HG03060 (cell line): ENCODE data around the gene ARHGEF6.

ENCODE experiments used
- ATAC-seq: cut with Tn5 transposase; IDR thresholded peaks from one replicate; pipeline ENCODE4 v1.9.1; 2021; ENCODE audit warnings: low read depth, moderate number of reproducible peaks; ENCODE audit not compliant: unreplicated experiment

Gene ARHGEF6

DNA sequence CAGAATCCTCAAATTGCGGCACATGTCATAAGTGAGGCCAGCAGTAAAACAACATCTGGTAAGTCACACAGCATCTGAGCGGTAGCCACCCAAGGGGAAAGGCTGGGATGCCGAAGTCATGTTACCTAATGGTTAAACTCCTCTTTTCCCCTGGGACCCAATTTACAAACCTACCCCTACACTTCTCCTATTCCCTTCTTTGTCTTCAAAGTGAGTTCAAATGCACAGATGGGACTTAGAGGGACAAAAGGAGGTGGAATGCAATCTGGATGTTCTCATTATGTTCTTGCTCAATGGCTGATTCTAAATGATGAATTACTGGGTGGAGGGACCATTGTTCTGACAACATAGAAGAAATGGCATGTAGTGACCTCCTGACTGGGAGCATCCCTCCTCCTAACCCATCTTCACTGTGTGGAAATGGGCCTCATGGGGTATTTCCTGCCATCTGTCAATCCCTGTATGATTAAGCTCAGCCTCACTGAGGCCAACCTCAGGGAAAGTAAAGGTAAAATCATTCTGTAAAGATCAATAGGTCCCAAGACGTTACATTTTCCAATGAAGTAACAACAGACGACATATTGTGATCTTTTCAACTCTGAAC lies 124.3 kb downstream of the ARHGEF6 start:
- ATAC-seq: no peak

DNA sequence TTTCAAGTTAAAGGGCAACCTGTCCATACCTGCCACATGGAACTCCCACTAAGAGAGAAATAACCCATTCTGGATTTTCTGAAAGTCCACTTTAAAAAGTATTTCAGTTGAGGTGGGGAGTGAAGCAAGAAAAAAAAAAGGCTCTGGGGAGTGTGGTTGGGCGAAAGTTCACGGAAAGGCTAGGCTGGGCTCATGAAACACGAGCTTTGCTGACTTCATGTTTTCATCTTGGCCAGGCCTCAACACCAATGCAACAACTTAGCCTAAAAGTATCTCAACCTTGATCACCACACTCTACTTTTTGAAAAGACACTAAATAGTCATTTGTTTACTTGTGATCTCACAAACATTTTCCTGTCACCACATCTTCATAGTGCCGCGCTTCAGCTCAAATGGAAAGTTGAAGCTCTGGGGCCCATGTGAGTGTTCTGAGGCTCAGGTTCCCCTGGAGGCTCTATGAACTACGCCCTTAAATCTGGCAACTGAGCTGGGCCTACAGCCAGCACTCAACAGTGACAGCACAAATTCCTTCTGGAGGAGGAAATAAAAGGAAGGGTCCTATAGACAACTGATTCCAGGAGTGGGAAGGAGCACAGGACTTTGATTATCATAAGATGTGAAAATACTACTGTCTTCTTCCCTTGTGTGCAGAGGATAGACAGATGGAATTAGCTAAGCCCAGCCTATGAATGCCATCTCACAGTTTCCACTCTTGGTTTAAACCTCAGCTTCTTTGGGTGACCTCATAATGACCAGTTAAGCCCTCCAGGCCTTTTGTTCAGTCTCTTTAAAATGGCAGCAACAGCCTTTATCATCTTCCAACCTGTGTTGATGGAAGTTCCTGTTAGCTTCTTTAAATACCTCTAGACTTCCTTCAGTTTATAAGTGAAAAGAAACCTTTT lies 127.7 kb downstream of the ARHGEF6 start:
- ATAC-seq: no peak

DNA sequence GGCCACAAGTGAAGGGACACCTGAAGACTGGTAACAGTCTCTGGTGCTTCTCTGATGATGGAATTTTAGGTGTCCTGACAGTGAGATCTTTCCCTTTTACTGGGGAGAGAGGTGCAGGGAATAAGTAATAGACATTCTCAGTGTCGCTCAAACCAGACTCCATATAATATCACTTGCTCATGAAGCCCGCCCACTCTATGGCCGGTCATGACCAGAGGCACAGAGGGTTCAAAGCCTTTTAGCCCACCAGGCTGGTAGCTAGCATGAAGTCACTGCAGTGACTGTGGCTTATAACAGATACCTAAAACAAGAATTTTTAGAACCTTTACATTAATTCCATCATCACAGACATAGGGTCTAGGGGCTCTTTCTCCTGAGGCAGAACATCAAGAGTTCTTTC lies 129.9 kb downstream of the ARHGEF6 start:
- no peak for ATAC-seq

DNA sequence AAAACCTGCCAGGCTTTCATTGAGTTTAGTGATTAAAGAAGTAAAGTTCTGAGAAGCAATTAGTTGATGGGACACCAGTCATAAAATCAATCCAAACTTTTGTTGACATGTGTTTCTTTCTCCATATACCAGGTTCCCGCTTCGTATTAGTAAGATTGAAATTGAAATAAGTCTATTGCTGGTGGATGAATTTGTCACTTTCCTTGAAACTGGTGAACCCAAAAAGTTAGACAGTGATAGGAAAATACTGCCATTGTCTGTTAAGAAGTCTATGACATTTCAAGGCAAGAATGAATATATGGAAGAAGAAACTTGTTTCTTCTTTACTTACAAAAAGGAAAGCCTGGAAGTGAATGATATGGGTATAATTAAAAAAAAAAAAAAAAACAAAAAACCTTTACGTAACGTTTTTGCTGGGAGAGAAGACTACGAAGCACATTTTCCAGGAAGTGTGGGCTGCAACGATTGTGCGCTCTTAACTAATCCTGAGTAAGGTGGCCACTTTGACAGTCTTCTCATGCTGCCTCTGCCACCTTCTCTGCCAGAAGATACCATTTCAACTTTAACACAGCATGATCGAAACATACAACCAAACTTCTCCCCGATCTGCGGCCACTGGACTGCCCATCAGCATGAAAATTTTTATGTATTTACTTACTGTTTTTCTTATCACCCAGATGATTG lies 132.9 kb downstream of the ARHGEF6 start, which contains the start of gene CD40LG:
CD40LG (plus strand) TSS at position 482 of the 684 bp plus-strand sequence; CDS start at position 573, 91 bp downstream.
- ATAC-seq: no peak

DNA sequence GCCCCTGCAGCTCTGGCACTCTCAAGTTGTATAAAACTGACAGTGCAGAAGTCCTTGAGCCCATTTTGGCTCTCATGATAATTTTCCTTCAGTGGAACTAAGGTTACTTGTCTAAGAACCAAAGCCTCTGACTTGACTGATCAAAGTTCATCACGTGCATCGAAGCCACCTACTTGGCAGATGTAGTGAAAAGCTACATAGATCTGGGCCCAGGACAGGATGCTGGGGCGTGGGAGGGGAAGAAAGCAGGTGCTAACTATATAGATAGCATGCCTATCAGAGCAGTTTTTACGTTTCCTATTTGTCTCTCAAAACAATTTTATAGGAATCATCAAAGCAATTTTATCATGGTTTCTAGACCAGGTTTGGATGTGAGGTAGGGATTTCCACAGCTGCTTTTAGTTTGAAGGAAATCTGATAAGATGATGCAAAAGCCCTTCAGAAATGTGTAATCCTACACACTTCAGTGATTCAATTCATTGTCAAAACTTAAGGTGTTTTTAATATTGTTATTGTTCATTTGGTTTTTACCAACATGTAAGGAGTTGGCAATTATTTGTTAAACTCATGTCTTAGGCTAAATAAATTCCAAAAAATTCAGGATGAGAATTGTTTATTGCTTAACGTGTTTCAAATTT lies 134.0 kb downstream of the ARHGEF6 start:
- no peak for ATAC-seq

DNA sequence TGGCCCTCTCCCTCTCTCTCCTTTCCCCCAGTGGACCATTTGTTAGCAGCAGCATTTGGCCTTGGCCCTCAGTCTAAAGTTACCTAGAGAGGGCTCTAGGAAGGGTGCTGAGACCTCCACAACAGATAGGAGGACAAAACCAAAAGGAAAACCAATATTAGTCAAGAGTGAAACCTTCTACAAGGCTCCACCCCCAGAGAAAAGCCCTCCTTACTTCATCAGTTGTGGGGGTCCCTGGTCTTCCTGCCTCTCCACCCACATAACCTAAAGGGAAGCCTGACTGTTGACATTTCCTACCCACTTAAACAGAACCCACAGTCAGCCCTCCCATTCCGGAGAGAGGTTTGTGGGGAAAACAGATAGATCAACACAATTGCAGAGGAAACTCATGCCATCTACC lies 137.5 kb downstream of the ARHGEF6 start:
- ATAC-seq: no peak

DNA sequence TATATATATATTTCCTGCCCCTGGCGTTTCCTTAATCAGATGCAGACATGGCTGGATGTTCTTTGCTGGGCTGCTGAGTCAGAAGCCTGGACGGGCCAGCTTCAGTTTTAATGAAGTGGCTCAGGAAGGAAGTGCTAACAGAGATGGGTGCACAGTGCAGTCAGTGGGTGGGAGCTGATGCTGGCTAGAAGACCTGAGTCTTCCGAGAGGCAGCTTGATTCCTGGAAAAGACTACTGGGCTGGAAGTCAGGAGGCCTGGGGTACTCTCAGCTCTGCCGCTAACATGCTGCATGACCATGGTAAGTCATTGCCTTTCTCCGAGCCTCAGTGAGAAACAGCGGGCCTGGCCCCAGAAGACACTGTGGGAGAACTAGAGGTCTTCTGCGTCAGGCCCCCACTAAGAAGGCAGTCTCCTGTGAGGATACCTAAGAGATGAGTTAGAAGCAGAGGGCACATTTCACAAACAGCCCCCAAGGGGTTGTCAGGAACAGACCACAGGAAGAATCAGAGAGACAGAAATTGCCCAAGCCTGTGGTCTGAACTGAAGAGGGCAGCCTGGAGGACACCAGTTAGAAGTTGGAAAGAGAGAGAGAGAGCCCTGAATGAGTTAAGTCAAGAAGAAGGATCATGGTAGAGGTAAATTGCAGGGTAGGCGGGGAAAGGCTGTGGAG lies 141.1 kb downstream of the ARHGEF6 start:
- ATAC-seq: no peak

DNA sequence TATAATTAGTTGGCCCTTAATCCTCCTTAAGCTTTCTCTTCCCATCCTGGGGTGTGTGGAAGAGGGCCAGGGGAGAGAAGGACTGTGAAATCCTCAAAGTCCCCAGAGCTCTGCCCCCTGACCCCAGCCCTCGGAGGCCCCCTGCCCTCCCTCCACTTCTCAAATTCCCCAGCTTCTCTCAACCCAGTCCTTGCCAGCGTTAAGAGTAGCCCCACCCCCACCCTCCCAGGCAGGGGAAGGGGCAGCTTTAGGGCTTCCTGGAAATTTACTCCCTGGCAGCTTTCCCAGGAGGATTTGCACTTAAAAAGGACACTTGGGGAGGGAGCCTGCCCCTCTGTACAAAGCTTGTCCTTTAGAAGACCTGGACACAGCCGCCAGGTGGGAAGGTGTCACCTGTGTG lies 144.6 kb downstream of the ARHGEF6 start:
- no peak for ATAC-seq

DNA sequence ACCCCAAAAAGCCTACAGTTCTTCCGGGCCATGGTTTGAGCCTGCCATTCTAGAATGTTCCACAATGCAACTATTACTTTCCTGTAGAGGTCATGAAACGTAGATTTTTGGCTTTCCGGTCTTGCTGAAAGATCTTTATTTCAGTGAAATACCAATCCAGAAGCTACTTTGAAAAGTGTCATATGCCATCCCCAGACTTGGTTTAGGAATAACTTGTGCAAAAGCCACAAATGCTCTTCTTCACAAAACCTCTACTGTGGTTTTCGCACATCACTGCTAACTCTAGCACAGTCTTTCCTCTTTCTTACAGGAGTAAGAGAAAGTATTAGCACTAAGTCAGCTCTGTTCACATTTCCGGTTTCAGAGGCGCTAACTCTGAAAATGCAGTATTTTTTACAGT lies 145.5 kb downstream of the ARHGEF6 start:
- ATAC-seq: no peak

DNA sequence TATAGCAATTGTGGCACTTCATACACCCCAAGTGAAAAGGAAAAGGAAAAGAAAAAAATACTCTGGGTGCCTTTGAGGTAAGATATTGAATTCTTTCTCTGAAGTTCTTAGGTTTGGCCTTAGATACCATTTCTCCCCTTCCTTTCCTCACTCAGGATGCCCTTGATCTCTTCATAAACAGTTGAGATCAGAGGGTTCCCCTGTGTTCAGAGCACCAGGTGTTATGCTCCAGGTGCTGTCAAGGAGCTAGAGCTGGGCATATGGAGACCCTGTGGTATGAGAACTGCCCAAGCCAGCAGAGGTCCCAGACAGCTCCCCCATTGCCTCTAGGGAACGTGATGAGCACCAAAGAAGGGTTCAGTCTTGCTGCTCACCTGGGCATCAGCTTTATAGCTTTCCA lies 149.9 kb downstream of the ARHGEF6 start:
- no peak for ATAC-seq

DNA sequence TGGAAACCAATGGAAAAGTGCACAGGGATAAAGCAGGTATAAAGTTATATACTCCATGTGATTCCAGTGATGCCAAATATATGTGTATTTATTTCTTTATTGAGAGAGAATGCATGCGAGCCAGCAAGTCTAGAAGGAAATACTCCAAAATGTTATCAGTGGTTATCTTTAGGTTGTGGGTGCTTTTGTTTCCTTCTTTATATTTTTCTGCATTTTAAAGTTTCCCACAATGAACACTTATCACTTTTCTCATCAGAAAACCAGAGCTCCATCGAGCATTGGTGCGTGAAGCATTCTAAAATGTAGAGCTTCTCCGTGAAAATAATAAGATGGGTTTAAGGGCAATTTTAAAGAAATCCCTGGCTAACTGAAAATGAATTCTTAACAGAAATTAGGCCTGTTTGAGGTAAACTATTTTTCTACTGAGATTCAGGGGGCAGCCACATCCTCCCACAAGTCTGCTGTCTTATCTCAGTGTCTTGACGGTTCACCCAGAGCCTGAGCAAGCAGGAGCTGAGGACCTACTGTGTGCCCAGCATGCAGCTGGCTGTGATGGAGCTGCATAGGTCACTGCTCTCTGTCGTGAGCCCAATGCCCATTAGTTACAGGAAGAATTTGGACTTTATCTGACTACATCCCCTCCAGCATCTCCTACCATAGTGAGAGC lies 151.5 kb downstream of the ARHGEF6 start:
- ATAC-seq: no peak

DNA sequence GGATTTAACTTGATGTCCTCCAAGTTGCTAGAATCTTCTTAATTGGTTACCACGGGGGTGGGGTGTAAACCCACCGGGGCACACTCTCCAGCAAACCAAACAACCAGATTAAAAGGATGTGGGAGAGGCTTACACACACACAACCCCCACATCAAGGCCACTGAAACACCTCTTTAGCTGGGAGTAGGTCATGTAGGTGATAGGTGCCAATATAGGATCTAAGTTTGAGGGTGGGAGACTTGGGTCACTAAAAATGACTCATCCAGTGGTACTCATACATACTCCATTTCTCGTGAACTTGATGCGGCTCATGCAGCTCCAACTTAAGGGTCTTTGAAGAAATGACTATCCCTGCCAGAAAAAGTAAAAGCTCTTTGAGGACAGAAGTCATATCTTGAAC lies 153.3 kb downstream of the ARHGEF6 start:
- no peak for ATAC-seq

DNA sequence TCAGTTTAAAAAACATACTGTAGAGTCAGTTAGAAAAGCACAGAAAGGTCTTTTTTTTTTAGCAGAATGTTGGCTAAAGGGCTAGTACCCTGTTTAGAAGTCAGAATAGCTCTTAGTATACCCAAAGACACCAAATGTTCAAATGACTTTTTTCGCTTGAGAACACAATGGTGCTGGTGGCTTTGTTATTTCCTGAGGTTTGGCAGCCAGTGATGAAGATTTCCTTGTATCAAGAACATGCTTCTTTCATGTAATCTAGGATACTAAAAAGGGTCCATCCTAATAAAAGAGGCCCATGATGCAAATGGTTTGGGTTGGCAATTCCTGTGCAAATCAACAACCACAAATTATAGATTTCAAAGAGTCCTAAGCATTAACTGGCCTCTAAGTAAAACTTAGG lies 153.8 kb downstream of the ARHGEF6 start:
- no peak for ATAC-seq

DNA sequence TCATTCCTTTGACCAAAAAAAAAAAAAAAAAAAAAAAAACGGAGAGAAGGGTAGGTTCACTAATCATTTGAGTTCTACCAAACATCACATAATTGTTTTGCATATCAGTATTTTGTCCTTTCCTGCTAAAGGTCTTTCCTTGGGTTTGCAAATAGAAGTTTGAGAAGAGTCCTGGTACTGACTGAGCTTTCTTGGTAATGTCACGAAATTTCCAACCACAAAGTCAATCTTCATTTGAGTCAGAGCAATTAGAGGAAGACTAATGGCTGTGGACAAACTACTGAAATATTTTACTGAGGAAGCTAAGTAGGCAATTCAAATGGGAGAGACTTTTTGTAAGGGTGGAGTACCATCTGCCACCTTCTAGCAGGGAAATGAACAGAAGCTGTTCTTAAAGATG lies 154.5 kb downstream of the ARHGEF6 start:
- no peak for ATAC-seq

DNA sequence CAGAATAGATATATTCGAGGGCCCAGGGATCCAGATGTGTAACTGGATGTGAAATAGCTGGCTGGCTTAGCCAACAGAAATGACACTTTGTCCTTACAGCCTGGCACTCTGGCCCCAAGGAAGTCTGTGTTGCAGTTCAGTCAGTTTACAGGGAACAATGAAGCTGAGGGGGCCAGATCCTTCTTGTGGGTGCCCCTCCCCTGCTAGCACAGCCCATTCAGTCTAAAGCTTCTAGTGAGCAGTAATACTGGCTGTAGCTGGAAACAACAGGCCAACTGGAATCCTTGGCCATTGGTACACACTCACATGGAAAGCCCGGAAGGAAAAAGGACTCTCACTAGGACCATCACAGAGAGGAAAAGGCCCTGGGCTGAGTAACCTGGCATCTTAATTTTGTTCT lies 155.5 kb downstream of the ARHGEF6 start:
- ATAC-seq: no peak

DNA sequence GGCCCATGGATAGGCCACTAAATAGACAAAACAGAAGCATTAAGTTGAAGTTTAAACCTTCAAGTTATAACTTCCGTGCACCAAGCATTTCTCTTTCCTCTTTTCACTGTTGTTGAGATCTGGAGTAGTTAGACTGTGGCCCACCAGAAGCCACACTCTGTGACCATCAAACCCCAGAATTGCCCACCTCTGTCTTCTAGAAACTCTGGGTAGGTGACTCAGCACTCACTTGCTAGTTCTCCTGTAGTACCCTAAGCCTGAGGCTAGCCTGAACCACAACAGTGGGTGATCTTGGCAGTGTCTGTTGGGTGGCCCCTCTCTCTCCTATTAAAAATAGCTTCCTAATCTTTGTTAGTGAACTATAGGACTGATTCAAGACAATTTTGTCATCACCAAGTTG lies 157.3 kb downstream of the ARHGEF6 start:
- ATAC-seq: no peak

DNA sequence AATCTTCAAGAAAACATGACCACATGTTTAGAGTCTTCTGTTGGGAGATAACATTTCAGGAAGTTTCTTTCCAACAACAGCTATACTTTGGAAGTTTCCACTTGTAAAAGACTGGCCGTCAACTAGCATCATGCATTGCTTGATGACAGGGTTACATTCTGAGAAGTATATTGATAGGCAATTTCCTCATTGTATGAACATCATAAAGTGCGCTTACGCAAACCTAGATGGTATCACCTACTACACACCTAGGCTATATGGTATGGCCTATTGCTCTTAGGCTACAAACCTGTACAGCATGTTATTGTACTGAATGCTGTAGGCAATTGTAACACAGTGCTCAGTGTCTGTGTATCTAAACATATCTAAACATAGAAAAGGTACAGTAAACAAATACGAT lies 158.2 kb downstream of the ARHGEF6 start:
- ATAC-seq: no peak

DNA sequence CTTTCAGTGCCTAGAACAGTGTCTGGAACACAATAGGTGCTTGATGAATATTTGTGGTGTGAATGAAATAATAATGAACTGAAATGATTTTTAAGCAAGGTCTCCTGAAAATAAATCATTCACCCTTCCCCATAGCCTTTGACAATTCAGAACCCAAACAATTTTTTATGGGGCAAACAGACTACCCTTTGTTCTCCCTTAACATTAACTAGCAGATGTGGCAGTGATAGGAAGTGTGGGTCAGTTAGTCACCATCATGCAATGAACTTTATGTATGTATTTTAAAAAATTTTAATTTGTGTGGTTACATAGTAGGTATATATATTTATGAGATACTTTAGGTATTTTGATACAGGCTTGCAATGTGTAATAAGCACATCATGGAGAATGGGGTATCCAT lies 160.0 kb downstream of the ARHGEF6 start:
- ATAC-seq: no peak

DNA sequence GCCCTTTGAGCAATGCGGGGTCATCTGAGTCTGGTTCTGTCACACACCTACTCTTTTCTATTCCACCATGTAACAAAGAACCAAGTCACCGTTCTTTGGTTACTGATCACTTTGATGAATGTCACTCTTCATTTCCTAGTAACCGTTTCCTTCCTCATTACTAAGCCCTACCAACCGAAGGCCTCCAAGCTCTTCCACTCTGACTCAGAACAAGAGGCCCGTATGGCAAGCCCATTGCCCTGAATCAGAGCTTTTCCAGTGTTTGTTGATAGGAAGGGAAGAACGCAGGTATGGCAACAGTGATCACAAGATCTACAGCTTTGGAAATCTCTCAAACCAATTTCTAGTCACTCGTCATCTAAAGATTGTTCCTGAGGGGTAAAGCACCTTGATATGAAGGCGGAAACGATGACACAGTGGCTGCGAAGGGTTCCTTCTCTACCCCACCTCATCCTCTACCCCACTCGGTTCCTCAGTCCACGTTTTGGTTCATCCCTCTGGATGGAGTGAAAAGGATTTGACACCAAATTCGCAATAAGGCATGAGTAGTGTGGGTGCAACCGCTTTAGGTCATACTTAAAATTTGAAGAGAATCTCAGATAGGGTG lies 160.7 kb downstream of the ARHGEF6 start:
- no peak for ATAC-seq
